ENCODE results near the gene CXCL5.
"Not testable (repeated sequence)": the region's sequence is repeated elsewhere in the genome, so short reads cannot be mapped to it uniquely, and the experiment has no call there.

Gene CXCL5

GRCh38 chr4:74006009-74006476 is 7.6 kb upstream of the CXCL5 start:
- no peak for TF ChIP-seq JUND (IDR thresholded peaks at IDR 0.05; ENCODE audit: low read depth)
- DNase-seq (ENCODE audit: low read depth in 1 of 2, low spot score in 1 of 2): no peak
- in situ Hi-C loops (cut with HindIII; ENCODE audit: low pct_unique_long_range_greater_than_20kb, low sequenced_read_pairs): no loop called here

GRCh38 chr4:74005528-74005927 is 7.1 kb upstream of the CXCL5 start:
- in situ Hi-C loops (cut with HindIII; ENCODE audit: low pct_unique_long_range_greater_than_20kb, low sequenced_read_pairs): no loop called here
- no peak for DNase-seq (ENCODE audit: low read depth in 1 of 2, low spot score in 1 of 2)
- no peak for TF ChIP-seq JUND (IDR thresholded peaks at IDR 0.05; ENCODE audit: low read depth)

- in situ Hi-C loops (cut with HindIII; ENCODE audit: low pct_unique_long_range_greater_than_20kb, low sequenced_read_pairs): no loop called here
- TF ChIP-seq JUND (IDR thresholded peaks at IDR 0.05; ENCODE audit: low read depth): no peak
- DNase-seq (ENCODE audit: low read depth in 1 of 2, low spot score in 1 of 2): no peak
Observed at GRCh38 chr4:74004668-74005067, 6.2 kb upstream of the CXCL5 start.

GRCh38 chr4:74000301-74000700 is 1.8 kb upstream of the CXCL5 start:
- in situ Hi-C loops (cut with HindIII; ENCODE audit: low pct_unique_long_range_greater_than_20kb, low sequenced_read_pairs): no loop called here
- no peak for DNase-seq (ENCODE audit: low read depth in 1 of 2, low spot score in 1 of 2)
- no peak for TF ChIP-seq JUND (IDR thresholded peaks at IDR 0.05; ENCODE audit: low read depth)

GRCh38 chr4:73992050-73992449 is 6.4 kb downstream of the CXCL5 start:
- in situ Hi-C loops (cut with HindIII; ENCODE audit: low pct_unique_long_range_greater_than_20kb, low sequenced_read_pairs): no loop called here
- no peak for DNase-seq (ENCODE audit: low read depth in 1 of 2, low spot score in 1 of 2)
- TF ChIP-seq JUND (IDR thresholded peaks at IDR 0.05; ENCODE audit: low read depth): no peak

GRCh38 chr4:73991742-73992000 is 6.8 kb downstream of the CXCL5 start:
- no peak for DNase-seq (ENCODE audit: low read depth in 1 of 2, low spot score in 1 of 2)
- TF ChIP-seq JUND (IDR thresholded peaks at IDR 0.05; ENCODE audit: low read depth): no peak
- in situ Hi-C loops (cut with HindIII; ENCODE audit: low pct_unique_long_range_greater_than_20kb, low sequenced_read_pairs): no loop called here

- in situ Hi-C loops (cut with HindIII; ENCODE audit: low pct_unique_long_range_greater_than_20kb, low sequenced_read_pairs): no loop called here
- TF ChIP-seq JUND (IDR thresholded peaks at IDR 0.05; ENCODE audit: low read depth): no peak
- no peak for DNase-seq (ENCODE audit: low read depth in 1 of 2, low spot score in 1 of 2)
Observed at GRCh38 chr4:73990988-73991741, 7.3 kb downstream of the CXCL5 start.

- TF ChIP-seq JUND (IDR thresholded peaks at IDR 0.05; ENCODE audit: low read depth): no peak
- no peak for DNase-seq (ENCODE audit: low read depth in 1 of 2, low spot score in 1 of 2)
- in situ Hi-C loops (cut with HindIII; ENCODE audit: low pct_unique_long_range_greater_than_20kb, low sequenced_read_pairs): no loop called here
Observed at GRCh38 chr4:73989928-73990327, 8.5 kb downstream of the CXCL5 start.

- in situ Hi-C loops (cut with HindIII; ENCODE audit: low pct_unique_long_range_greater_than_20kb, low sequenced_read_pairs): no loop called here
- no peak for DNase-seq (ENCODE audit: low read depth in 1 of 2, low spot score in 1 of 2)
- TF ChIP-seq JUND (IDR thresholded peaks at IDR 0.05; ENCODE audit: low read depth): no peak
Observed at GRCh38 chr4:73989031-73989430, 9.4 kb downstream of the CXCL5 start.

- in situ Hi-C loops (cut with HindIII; ENCODE audit: low pct_unique_long_range_greater_than_20kb, low sequenced_read_pairs): no loop called here
- DNase-seq (ENCODE audit: low read depth in 1 of 2, low spot score in 1 of 2): no peak
- no peak for TF ChIP-seq JUND (IDR thresholded peaks at IDR 0.05; ENCODE audit: low read depth)
Observed at GRCh38 chr4:73988061-73988460, 10.4 kb downstream of the CXCL5 start, which contains the start of gene PPBP. PPBP (minus strand) TSS chr4:73988190; CDS start chr4:73988103, 87 bp downstream.

GRCh38 chr4:73985528-73985852 is 13.0 kb downstream of the CXCL5 start:
- DNase-seq (ENCODE audit: low read depth in 1 of 2, low spot score in 1 of 2): no peak
- no peak for TF ChIP-seq JUND (IDR thresholded peaks at IDR 0.05; ENCODE audit: low read depth)
- in situ Hi-C loops (cut with HindIII; ENCODE audit: low pct_unique_long_range_greater_than_20kb, low sequenced_read_pairs): no loop called here

- in situ Hi-C loops (cut with HindIII; ENCODE audit: low pct_unique_long_range_greater_than_20kb, low sequenced_read_pairs): no loop called here
- TF ChIP-seq JUND (IDR thresholded peaks at IDR 0.05; ENCODE audit: low read depth): no peak
- no peak for DNase-seq (ENCODE audit: low read depth in 1 of 2, low spot score in 1 of 2)
Observed at GRCh38 chr4:73984736-73985527, 13.5 kb downstream of the CXCL5 start.

- DNase-seq (ENCODE audit: low read depth in 1 of 2, low spot score in 1 of 2); in situ Hi-C loops (cut with HindIII; ENCODE audit: low pct_unique_long_range_greater_than_20kb, low sequenced_read_pairs): not testable (repeated sequence)
Observed at GRCh38 chr4:73981175-73981574, 17.3 kb downstream of the CXCL5 start.
